ENCODE results near the gene EFNA3. TPM values are rescaled to one million over a fixed set of nuclear protein-coding genes. Genes with fewer than 3 reads are reported as not detected.

EFNA3 gene
- polyA plus RNA-seq, 1 donor (not counting 4 experiments of a cell fraction or from before 2014, with no cell fraction given) = 4.4 TPM

GRCh38 chr1:155128755-155129473, 50.3 kb downstream of the EFNA3 start:
- DNase-seq (ENCODE audit: low read depth, low spot score) (no peak), FAIRE-seq (no peak)
- Histone ChIP-seq H2AFZ (ENCODE audit: control insufficient read depth, low read length) (no peak overlapping the region), H3K27ac (ENCODE audit: control insufficient read depth, insufficient read depth, low read length) (peak overlapping the region; percentile 99), H4K20me1 (ENCODE audit: control insufficient read depth, extremely low read depth, insufficient read depth, low read length) (no peaks in the 10 kb centered on the region), H3K79me2 (ENCODE audit: control insufficient read depth, insufficient read depth, low read length) (peaks cover 38% of the 10 kb centered on the region), H3K9ac (ENCODE audit: control insufficient read depth, extremely low read depth, insufficient read depth, low read length) (peak overlapping the region; percentile 96), H3K9me3 (ENCODE audit: control insufficient read depth, low read depth, low read length) (no peaks in the 10 kb centered on the region), H3K4me3 (ENCODE audit: control insufficient read depth in 2 of 3, extremely low read depth in 1 of 3, insufficient read depth in 2 of 3, low read depth in 1 of 3, low read length in 3 of 3) (peak overlapping the region; percentile 88 to 94 (median 89)), H3K9me1 (ENCODE audit: control insufficient read depth, extremely low read depth, insufficient read depth, low read length) (peaks cover 7% of the 10 kb centered on the region), H3K27me3 (ENCODE audit: control insufficient read depth, extremely low read depth, insufficient read depth, low read length) (no peaks in the 10 kb centered on the region), H3K4me2 (ENCODE audit: control insufficient read depth, extremely low read depth, insufficient read depth, low read depth, low read length) (peak overlapping the region; percentile 98), H3K36me3 (ENCODE audit: control insufficient read depth in 2 of 2, extremely low read depth in 1 of 2, insufficient read depth in 2 of 2, low read length in 2 of 2) (peaks cover 18 to 24% of the 10 kb centered on the region in 2 experiments), H3K4me1 (ENCODE audit: control insufficient read depth, extremely low read depth, insufficient read depth, low read length) (peaks cover 61% of the 10 kb centered on the region)
- no peak for TF ChIP-seq EZH2 (IDR thresholded peaks at IDR 0.05; ENCODE audit: low read length)
- TF ChIP-seq CTCF (optimal IDR thresholded peaks at IDR 0.05 in 1 of 3, IDR thresholded peaks at IDR 0.05 in 1 of 3, conservative IDR thresholded peaks at IDR 0.05 in 1 of 3; ENCODE audit: extremely low read depth in 1 of 3, insufficient read depth in 2 of 3, low read length in 3 of 3) = no peak
- dilution Hi-C loops (cut with MboI; ENCODE audit: extremely low pct_ligation_motif_present, low sequenced_read_pairs) = no loop called here

- Histone ChIP-seq H3K9ac (ENCODE audit: control insufficient read depth, extremely low read depth, insufficient read depth, low read length) (peak overlapping the region; percentile 96), H4K20me1 (ENCODE audit: control insufficient read depth, extremely low read depth, insufficient read depth, low read length) (no peaks in the 10 kb centered on the region), H3K79me2 (ENCODE audit: control insufficient read depth, insufficient read depth, low read length) (peaks cover 38% of the 10 kb centered on the region), H3K36me3 (ENCODE audit: control insufficient read depth in 2 of 2, extremely low read depth in 1 of 2, insufficient read depth in 2 of 2, low read length in 2 of 2) (peaks cover 22 to 34% of the 10 kb centered on the region in 2 experiments), H3K4me2 (ENCODE audit: control insufficient read depth, extremely low read depth, insufficient read depth, low read depth, low read length) (peak overlapping the region; percentile 98), H3K27me3 (ENCODE audit: control insufficient read depth, extremely low read depth, insufficient read depth, low read length) (no peaks in the 10 kb centered on the region), H3K4me1 (ENCODE audit: control insufficient read depth, extremely low read depth, insufficient read depth, low read length) (peaks cover 60% of the 10 kb centered on the region), H3K9me1 (ENCODE audit: control insufficient read depth, extremely low read depth, insufficient read depth, low read length) (peaks cover 5% of the 10 kb centered on the region), H3K27ac (ENCODE audit: control insufficient read depth, insufficient read depth, low read length) (peak overlapping the region; percentile 99), H3K4me3 (ENCODE audit: control insufficient read depth in 2 of 3, extremely low read depth in 1 of 3, insufficient read depth in 2 of 3, low read depth in 1 of 3, low read length in 3 of 3) (peak overlapping the region; percentile 88 to 94 (median 89)), H3K9me3 (ENCODE audit: control insufficient read depth, low read depth, low read length) (no peaks in the 10 kb centered on the region), H2AFZ (ENCODE audit: control insufficient read depth, low read length) (no peak overlapping the region)
- dilution Hi-C loops (cut with MboI; ENCODE audit: extremely low pct_ligation_motif_present, low sequenced_read_pairs) = no loop called here
- TF ChIP-seq CTCF (optimal IDR thresholded peaks at IDR 0.05 in 1 of 3, IDR thresholded peaks at IDR 0.05 in 1 of 3, conservative IDR thresholded peaks at IDR 0.05 in 1 of 3; ENCODE audit: extremely low read depth in 1 of 3, insufficient read depth in 2 of 3, low read length in 3 of 3) (no peak), EZH2 (IDR thresholded peaks at IDR 0.05; ENCODE audit: low read length) (no peak)
- FAIRE-seq (no peak), DNase-seq (ENCODE audit: low read depth, low spot score) (no peak)
Measured at GRCh38 chr1:155130272-155131006, 51.8 kb downstream of the EFNA3 start.

Data from keratinocyte (primary cell).